OCI-LY7 (cell line): ENCODE data around the gene PCDHGB2.

ENCODE experiments used
- EZH2phosphoT487 ChIP-seq: fragments of 200-600 bp; sonication (generic); IDR thresholded peaks from 2 replicates; pipeline ENCODE4 v1.6.1; 2018; ENCODE audit warnings: low read depth, borderline replicate concordance, mild to moderate bottlenecking, mixed run types, antibody characterized with exemption, low read length, moderate library complexity, mixed read lengths
- TF ChIP-seq, protein P1 (sequence below): fragments of 200-600 bp; sonication (generic); conservative IDR thresholded peaks from 2 replicates; pipeline ENCODE4 v1.5.1; 2014; ENCODE audit warnings: mild to moderate bottlenecking, antibody characterized with exemption, low read length, moderate library complexity, mixed read lengths

DNA sequence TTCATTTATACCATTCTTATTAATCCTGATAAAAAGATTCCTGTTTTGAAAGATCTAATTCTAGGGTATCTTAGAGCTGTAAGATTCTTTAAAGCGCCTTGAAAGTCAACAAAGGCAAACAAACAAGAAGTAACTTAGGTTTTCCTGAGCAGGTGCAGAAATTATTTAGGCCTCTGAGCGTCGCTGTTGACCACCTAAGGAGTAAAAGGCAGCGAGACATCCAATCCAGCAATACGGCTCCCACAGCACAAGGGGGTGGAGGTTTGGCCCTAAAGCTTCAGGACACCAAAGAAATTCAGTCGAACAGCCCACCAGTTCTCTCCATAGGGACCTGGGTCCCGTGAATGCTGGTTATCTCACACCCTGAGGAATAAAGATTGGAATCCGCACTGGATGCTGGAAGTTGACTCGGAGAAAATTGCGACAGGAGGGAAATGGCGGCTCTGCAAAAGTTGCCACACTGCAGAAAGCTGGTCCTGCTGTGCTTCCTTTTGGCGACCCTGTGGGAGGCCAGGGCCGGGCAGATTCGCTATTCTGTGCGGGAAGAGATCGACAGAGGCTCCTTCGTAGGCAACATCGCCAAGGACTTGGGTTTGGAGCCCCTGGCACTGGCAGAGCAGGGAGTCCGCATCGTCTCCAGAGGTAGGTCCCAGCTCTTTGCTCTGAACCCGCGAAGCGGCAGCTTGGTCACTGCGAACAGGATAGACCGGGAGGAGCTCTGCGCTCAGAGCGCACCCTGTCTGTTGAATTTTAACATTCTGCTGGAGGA lies 21.1 kb upstream of the PCDHGB2 start, which contains the start of gene PCDHGA2:
- TF ChIP-seq, protein P1, sequence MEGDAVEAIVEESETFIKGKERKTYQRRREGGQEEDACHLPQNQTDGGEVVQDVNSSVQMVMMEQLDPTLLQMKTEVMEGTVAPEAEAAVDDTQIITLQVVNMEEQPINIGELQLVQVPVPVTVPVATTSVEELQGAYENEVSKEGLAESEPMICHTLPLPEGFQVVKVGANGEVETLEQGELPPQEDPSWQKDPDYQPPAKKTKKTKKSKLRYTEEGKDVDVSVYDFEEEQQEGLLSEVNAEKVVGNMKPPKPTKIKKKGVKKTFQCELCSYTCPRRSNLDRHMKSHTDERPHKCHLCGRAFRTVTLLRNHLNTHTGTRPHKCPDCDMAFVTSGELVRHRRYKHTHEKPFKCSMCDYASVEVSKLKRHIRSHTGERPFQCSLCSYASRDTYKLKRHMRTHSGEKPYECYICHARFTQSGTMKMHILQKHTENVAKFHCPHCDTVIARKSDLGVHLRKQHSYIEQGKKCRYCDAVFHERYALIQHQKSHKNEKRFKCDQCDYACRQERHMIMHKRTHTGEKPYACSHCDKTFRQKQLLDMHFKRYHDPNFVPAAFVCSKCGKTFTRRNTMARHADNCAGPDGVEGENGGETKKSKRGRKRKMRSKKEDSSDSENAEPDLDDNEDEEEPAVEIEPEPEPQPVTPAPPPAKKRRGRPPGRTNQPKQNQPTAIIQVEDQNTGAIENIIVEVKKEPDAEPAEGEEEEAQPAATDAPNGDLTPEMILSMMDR = peak; percentile 79
- no peak for TF ChIP-seq EZH2phosphoT487
